Lower leg skin (tissue), 4 donors: Measurements from ENCODE around the gene TPH2. TPM values are rescaled to one million over a fixed set of nuclear protein-coding genes. Genes with fewer than 3 reads are reported as not detected.

Source experiments
- DNase-seq, 2 donors: peaks; one replicate each; pipeline ENCODE4 v3.0.0-alpha.2; 2019; ENCODE audit warnings: low spot score in 2 of 2
- H3K4me3 ChIP-seq: fragments of 200-600 bp; sonication (generic); 2 replicates; pipeline ENCODE4 v1.5.1; 2017; ENCODE audit warnings: mild to moderate bottlenecking, low read depth; ENCODE audit not compliant: poor library complexity, severe bottlenecking
- POLR2A ChIP-seq, 2 donors: fragments of 450-650 bp; IDR thresholded peaks; one replicate each; pipeline ENCODE4 v1.6.1; 2016 to 2017; ENCODE audit warnings: antibody characterized with exemption in 2 of 2, mild to moderate bottlenecking in 1 of 2, moderate library complexity in 1 of 2
- WGBS, 2 donors: methylation state at CpG; one replicate each; pipeline ENCODE4 v1.1.5; 2018; 5-methylcytosine and 5-hydroxymethylcytosine counted together
- intact Hi-C: fragments of 100-400 bp; cut with DNase I; formaldehyde crosslinking; loops from one replicate; pipeline ENCODE4 v1.15.0; 2023; ENCODE audit warnings: low total_unique reads
- total RNA-seq, 4 donors: library from RNA; depleted of rRNA; stranded (reverse); fragments of >200 nt; gene quantifications; one replicate each; pipeline ENCODE4 v1.1.0, GENCODE V29; 2016
- TF ChIP-seq, protein P1 (sequence below), 3 donors: fragments of 450-650 bp; IDR thresholded peaks; one replicate each; pipeline ENCODE4 v1.5.1; 2016; ENCODE audit warnings: antibody characterized with exemption in 3 of 3, mild to moderate bottlenecking in 3 of 3, moderate library complexity in 2 of 3

Gene TPH2
- total RNA-seq, 4 donors from 2014 or later = not detected

DNA sequence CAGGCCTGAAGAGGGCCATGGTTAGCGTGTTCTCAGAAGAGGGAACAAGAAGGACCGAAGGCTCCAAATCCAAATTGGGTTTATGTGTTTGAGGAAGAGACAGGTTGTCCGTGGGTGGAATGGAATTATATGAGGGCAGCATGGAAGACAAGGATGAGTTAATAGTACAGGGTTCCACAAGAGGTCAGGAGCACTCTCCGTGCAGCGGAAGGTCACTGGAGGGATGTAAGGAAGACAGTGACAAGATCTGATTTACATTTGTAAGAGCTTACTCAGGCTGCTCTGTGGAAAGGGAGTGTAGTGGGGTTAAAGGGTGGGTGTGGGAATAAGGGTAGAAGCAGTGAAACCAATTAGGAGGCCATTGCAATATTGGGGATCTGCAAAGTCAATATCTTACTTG, 97.0 kb downstream of the TPH2 start:
- TF ChIP-seq POLR2A (IDR thresholded peaks at IDR 0.05) = no peak
- TF ChIP-seq, protein P1, sequence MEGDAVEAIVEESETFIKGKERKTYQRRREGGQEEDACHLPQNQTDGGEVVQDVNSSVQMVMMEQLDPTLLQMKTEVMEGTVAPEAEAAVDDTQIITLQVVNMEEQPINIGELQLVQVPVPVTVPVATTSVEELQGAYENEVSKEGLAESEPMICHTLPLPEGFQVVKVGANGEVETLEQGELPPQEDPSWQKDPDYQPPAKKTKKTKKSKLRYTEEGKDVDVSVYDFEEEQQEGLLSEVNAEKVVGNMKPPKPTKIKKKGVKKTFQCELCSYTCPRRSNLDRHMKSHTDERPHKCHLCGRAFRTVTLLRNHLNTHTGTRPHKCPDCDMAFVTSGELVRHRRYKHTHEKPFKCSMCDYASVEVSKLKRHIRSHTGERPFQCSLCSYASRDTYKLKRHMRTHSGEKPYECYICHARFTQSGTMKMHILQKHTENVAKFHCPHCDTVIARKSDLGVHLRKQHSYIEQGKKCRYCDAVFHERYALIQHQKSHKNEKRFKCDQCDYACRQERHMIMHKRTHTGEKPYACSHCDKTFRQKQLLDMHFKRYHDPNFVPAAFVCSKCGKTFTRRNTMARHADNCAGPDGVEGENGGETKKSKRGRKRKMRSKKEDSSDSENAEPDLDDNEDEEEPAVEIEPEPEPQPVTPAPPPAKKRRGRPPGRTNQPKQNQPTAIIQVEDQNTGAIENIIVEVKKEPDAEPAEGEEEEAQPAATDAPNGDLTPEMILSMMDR (IDR thresholded peaks at IDR 0.05) = no peak

GRCh38 chr12:72036393-72036792, 97.7 kb downstream of the TPH2 start:
- no peak overlapping the region for H3K4me3 ChIP-seq
- intact Hi-C loops = no loop called here
- WGBS, 2 donors = 19 to 33% methylated on average over 1 of the region's 1 CpG
- TF ChIP-seq POLR2A (IDR thresholded peaks at IDR 0.05) = no peak
- TF ChIP-seq, protein P1 (IDR thresholded peaks at IDR 0.05) = no peak
- no peak for DNase-seq

More for the DNA sequence above, 97.0 kb downstream of the TPH2 start:
- no peak overlapping the region for H3K4me3 ChIP-seq
- intact Hi-C loops = no loop called here
- DNase-seq = no peak
- WGBS, 2 donors = 76 to 84% methylated on average over 5 of the region's 5 CpGs

DNA sequence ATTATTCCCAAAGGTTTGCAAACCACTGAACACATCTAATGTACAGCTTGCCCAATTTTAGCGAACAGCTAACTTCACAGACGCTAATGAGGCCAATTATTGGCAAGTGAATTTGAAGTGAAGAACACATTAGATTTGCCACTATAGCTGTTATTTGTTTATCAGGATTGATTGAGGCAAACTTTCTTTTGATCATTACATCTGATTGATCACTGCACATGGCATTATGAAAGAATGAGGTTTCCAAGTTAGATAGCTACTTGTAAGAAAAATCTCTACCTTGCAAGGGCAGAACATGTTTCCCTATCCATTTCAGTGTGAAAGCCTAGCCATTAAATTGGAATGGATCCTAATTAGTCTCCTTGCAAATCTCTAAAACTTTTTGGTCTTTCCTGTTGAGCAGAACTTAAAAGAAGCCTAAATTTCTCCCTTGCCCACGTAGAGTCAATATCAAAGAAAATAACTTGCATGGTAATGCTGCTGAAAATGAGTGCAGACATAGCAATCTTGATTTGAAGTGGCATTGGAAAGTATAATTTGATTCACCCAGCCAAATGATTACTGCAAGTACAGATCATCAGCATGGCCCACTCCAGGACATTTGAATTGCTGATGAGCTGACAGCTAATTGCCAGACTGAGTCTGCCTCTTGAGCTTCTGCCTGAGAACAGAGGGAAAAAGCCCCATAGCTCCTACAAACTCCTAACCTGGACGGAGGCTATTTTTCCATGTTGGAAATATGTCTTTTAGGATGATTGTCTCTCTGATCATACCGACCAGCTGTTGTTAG, 98.6 kb downstream of the TPH2 start:
- TF ChIP-seq, protein P1 (IDR thresholded peaks at IDR 0.05) = no peak
- no peak for TF ChIP-seq POLR2A (IDR thresholded peaks at IDR 0.05)
- 82 to 88% methylated on average over 5 of the region's 5 CpGs for WGBS, 2 donors
- no peak for DNase-seq
- no peak overlapping the region for H3K4me3 ChIP-seq
- intact Hi-C loops = no loop called here

GRCh38 chr12:72041811-72042210, 103.2 kb downstream of the TPH2 start:
- TF ChIP-seq, protein P1 (IDR thresholded peaks at IDR 0.05) = no peak
- TF ChIP-seq POLR2A (IDR thresholded peaks at IDR 0.05) = no peak
- 55 to 67% methylated on average over 2 of the region's 2 CpGs for WGBS, 2 donors
- intact Hi-C loops = no loop called here
- DNase-seq = no peak
- no peak overlapping the region for H3K4me3 ChIP-seq

DNA sequence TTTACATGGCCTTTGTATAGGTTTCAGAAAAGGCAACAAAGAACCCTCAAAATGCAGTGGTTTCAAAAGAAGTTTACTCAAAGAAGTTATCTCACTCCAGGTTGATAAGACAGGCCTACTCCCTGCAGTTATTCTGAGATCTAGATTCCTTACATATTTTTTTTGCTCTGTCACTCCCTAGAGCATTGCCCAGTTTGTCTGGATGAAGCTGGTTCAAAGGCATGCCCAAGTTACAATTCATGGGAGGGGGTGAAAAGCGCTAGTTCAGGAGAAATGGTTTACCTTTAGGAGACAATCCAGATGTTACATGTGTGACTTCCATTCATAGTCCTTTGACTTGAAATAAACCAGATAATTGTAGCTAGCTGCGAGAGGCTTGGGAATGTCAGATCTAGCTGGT, 115.0 kb downstream of the TPH2 start:
- H3K4me3 ChIP-seq = no peak overlapping the region
- no peak for DNase-seq
- intact Hi-C loops = no loop called here
- WGBS, 2 donors = 85% methylated on average over 2 of the region's 2 CpGs
- no peak for TF ChIP-seq POLR2A (IDR thresholded peaks at IDR 0.05)
- TF ChIP-seq, protein P1 (IDR thresholded peaks at IDR 0.05) = no peak

DNA sequence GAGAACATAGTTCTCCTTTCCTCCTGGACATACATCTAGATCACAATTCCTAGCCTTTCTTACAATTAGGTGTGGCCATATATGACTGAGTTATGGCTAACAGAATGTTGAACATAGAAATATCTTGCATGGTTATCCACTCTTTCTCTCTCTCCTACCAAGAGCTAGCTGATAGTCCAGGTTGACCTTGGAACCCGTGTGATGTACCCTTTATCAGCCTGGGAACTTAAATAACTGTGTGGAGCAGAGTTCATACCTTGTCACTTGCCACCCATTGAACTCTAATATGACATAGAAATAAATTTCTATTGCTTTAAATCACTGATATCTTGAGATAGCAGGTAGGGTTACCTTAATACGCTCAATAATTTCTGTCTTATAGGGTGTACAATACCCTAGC, 115.9 kb downstream of the TPH2 start:
- WGBS, 2 donors = 63 to 84% methylated on average over 2 of the region's 2 CpGs
- intact Hi-C loops = no loop called here
- H3K4me3 ChIP-seq = no peak overlapping the region
- no peak for DNase-seq
- no peak for TF ChIP-seq POLR2A (IDR thresholded peaks at IDR 0.05)
- TF ChIP-seq, protein P1 (IDR thresholded peaks at IDR 0.05) = no peak
